RWPE2 (cell line): ENCODE measurements around the gene GPD1L.
"Not testable (repeated sequence)": the region's sequence is repeated elsewhere in the genome, so short reads cannot be mapped to it uniquely, and the experiment has no call there.

Experiments
- ATAC-seq: fragments of 200-7000 bp; cut with Tn5 transposase; 3 replicates; pipeline ENCODE4 v1.9.1; 2021; ENCODE audit warnings: low read depth
- DNase-seq: peaks from one replicate; pipeline ENCODE4 v3.0.0-alpha.2; 2020; ENCODE audit warnings: low spot score
- H3K27ac ChIP-seq: fragments of 450-650 bp; 2 replicates; pipeline ENCODE4 v1.5.1; 2017; ENCODE audit warnings: mild to moderate bottlenecking; ENCODE audit not compliant: poor library complexity, severe bottlenecking
- H3K27me3 ChIP-seq: fragments of 250-450 bp; sonication (Bioruptor Pico); 2 replicates; pipeline ENCODE4 v1.5.1; 2021; ENCODE audit warnings: mild to moderate bottlenecking, moderate library complexity; ENCODE audit not compliant: insufficient read depth, poor library complexity, severe bottlenecking
- H3K36me3 ChIP-seq: fragments of 250-450 bp; sonication (Bioruptor Pico); 2 replicates; pipeline ENCODE4 v1.5.1; 2020; ENCODE audit warnings: low read depth, mild to moderate bottlenecking, moderate library complexity
- H3K4me1 ChIP-seq: fragments of 250-450 bp; sonication (Bioruptor Pico); 2 replicates; pipeline ENCODE4 v1.5.1; 2021; ENCODE audit warnings: mild to moderate bottlenecking, moderate library complexity; ENCODE audit not compliant: insufficient read depth, poor library complexity, severe bottlenecking
- H3K4me3 ChIP-seq: fragments of 250-450 bp; sonication (Bioruptor Pico); 2 replicates; pipeline ENCODE4 v1.5.1; 2021; ENCODE audit warnings: mild to moderate bottlenecking, moderate library complexity; ENCODE audit not compliant: severe bottlenecking
- H3K9me3 ChIP-seq: fragments of 250-450 bp; sonication (Bioruptor Pico); 2 replicates; pipeline ENCODE4 v1.5.1; 2021; ENCODE audit warnings: mild to moderate bottlenecking, moderate library complexity; ENCODE audit not compliant: severe bottlenecking
- TF ChIP-seq, protein P1 (sequence below): fragments of 450-650 bp; IDR thresholded peaks from one replicate; pipeline ENCODE4 v1.5.1; 2017; ENCODE audit warnings: mild to moderate bottlenecking, moderate library complexity; ENCODE audit not compliant: poor library complexity, severe bottlenecking

Gene GPD1L

GRCh38 chr3:32110233-32110760, 3.9 kb downstream of the GPD1L start:
- no peak overlapping the region for H3K4me3 ChIP-seq
- H3K9me3 ChIP-seq = no peaks in the 10 kb centered on the region
- H3K27ac ChIP-seq = no peak overlapping the region
- DNase-seq (no peak), ATAC-seq (no peak)
- H3K36me3 ChIP-seq = no peaks in the 10 kb centered on the region
- TF ChIP-seq, protein P1, sequence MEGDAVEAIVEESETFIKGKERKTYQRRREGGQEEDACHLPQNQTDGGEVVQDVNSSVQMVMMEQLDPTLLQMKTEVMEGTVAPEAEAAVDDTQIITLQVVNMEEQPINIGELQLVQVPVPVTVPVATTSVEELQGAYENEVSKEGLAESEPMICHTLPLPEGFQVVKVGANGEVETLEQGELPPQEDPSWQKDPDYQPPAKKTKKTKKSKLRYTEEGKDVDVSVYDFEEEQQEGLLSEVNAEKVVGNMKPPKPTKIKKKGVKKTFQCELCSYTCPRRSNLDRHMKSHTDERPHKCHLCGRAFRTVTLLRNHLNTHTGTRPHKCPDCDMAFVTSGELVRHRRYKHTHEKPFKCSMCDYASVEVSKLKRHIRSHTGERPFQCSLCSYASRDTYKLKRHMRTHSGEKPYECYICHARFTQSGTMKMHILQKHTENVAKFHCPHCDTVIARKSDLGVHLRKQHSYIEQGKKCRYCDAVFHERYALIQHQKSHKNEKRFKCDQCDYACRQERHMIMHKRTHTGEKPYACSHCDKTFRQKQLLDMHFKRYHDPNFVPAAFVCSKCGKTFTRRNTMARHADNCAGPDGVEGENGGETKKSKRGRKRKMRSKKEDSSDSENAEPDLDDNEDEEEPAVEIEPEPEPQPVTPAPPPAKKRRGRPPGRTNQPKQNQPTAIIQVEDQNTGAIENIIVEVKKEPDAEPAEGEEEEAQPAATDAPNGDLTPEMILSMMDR = no peak
- H3K4me1 ChIP-seq = peaks cover 7% of the 10 kb centered on the region
- no peaks in the 10 kb centered on the region for H3K27me3 ChIP-seq

GRCh38 chr3:32111560-32111959, 5.1 kb downstream of the GPD1L start:
- H3K4me1 ChIP-seq = peaks cover 4% of the 10 kb centered on the region
- TF ChIP-seq, protein P1 = no peak
- H3K4me3 ChIP-seq = no peak overlapping the region
- no peaks in the 10 kb centered on the region for H3K9me3 ChIP-seq
- no peaks in the 10 kb centered on the region for H3K36me3 ChIP-seq
- ATAC-seq (no peak), DNase-seq (no peak)
- no peaks in the 10 kb centered on the region for H3K27me3 ChIP-seq
- H3K27ac ChIP-seq = no peak overlapping the region

DNA sequence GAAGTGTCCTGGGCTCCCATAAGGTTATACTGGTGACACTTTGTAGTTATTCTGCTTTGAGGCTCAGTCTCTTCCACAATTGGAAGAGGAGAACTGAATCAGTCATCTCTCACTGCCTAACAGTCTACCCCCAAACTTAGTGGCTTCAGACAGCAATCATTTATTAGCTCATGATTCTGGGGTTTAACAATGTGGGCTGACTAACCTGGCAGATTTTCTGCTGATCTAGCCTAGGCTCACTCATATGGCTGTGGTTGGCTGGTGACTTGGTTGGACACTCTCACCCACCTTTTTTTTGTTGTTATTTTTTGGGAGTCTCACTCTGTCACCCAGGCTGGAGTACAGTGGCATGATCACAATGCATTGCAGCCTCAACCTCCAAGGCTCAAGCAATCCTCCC, 7.1 kb downstream of the GPD1L start:
- H3K4me1 ChIP-seq = peaks cover 2% of the 10 kb centered on the region
- ATAC-seq = no peak
- no peak overlapping the region for H3K27ac ChIP-seq
- TF ChIP-seq, protein P1 = no peak
- H3K36me3 ChIP-seq = no peaks in the 10 kb centered on the region
- H3K4me3 ChIP-seq = no peak overlapping the region
- H3K9me3 ChIP-seq = no peaks in the 10 kb centered on the region
- DNase-seq = no peak
- H3K27me3 ChIP-seq = no peaks in the 10 kb centered on the region

DNA sequence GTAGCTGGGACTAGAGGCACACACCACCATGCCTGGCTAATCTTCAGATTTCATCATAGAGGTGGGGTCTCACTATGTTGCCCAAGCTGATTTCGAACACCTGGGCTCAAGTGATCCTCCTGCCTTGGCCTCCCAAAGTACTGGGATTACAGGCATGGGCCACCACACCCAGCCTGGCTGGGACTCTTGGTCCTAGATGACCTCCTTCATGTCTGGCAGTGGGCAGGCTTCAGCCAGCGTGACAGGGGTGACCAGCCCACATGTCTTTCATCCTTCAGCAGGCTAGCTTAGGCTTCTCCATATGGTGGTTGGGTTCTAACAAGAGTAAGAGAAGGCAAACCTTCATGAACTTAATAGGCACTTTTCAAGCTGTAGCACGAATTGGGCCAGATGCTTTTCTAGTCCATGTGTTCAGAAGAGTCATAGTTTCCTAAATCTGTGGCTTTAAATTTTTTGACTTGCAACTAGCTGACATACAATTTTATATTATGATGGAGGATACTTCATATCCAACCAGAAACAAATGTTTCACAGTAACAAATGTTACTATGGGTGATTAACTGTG, 7.6 kb downstream of the GPD1L start:
- Histone ChIP-seq H3K27me3 (no peaks in the 10 kb centered on the region), H3K9me3 (no peaks in the 10 kb centered on the region), H3K27ac (no peak overlapping the region), H3K4me1 (peaks cover 2% of the 10 kb centered on the region), H3K36me3 (no peaks in the 10 kb centered on the region), H3K4me3 (no peak overlapping the region)
- ATAC-seq = no peak
- TF ChIP-seq, protein P1 = no peak
- DNase-seq = no peak

GRCh38 chr3:32114546-32115386, 8.3 kb downstream of the GPD1L start:
- ATAC-seq, H3K9me3 ChIP-seq, H3K4me3 ChIP-seq, H3K27me3 ChIP-seq, DNase-seq, H3K4me1 ChIP-seq, H3K36me3 ChIP-seq, H3K27ac ChIP-seq: not testable (repeated sequence)
